GM12892 (cell line): ENCODE results near the gene PRAMEF5. TPM values are rescaled to one million over a fixed set of nuclear protein-coding genes. Genes with fewer than 3 reads are reported as not detected.
"Not testable (repeated sequence)": the region's sequence is repeated elsewhere in the genome, so short reads cannot be mapped to it uniquely, and the experiment has no call there.

Source experiments
- DNase-seq: peaks from one replicate; pipeline ENCODE4 v3.0.0; 2011; ENCODE audit not compliant: insufficient read length
- FAIRE-seq: peaks from 2 replicates; lab custom pipeline; 2011; peaks lifted over from hg19 to GRCh38; lab: Jason Lieb, UNC
- POLR2A ChIP-seq: IDR thresholded peaks from 2 replicates; pipeline ENCODE4 v1.6.1; 2011; ENCODE audit warnings: low read depth, low read length, control low read depth
- POLR2AphosphoS5 ChIP-seq: IDR thresholded peaks from 2 replicates; pipeline ENCODE4 v1.6.1; 2011; ENCODE audit warnings: low read depth, low read length, control low read depth
- TAF1 ChIP-seq: IDR thresholded peaks from 2 replicates; pipeline ENCODE4 v1.6.1; 2011; ENCODE audit warnings: low read depth, mild to moderate bottlenecking, control low read depth, low read length, borderline replicate concordance
- polyA plus RNA-seq: library from polyadenylated mRNA; unstranded; fragments of >200 nt; gene quantifications from one replicate; pipeline ENCODE4 v1.2.1, GENCODE V29; 2012; ENCODE audit warnings: missing spikeins, inconsistent platforms; ENCODE audit not compliant: missing spikeins

PRAMEF5 gene
- polyA plus RNA-seq, result not detected

DNA sequence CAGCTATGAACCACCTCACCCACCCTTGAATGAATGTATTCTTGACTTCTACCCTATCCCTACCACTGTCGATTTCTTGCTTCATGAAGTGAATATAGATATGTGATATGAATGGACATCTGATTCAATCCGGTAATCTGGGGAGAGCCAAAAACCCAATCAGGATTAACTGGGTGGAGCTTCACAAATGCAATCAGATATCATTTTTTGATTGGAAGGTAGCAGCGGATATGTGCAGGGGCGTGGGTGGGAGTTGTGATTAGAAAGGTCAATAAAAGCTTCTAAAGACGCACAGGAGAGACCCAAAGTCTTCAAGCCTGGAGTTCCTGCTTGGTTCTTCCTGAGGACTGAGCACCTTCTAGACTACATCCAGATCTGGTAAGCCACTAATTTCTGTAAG is at the start of gene PRAMEF5:
Gene PRAMEF5, plus strand, starts transcription at position 301 of the 400 bp plus-strand sequence. CDS start 5,071 bp downstream, outside the sequence.
- not testable (repeated sequence) for DNase-seq, FAIRE-seq

GRCh38 chr1:13208712-13209111 is 45.3 kb upstream of the PRAMEF5 start:
- not testable (repeated sequence) for FAIRE-seq, DNase-seq

DNA sequence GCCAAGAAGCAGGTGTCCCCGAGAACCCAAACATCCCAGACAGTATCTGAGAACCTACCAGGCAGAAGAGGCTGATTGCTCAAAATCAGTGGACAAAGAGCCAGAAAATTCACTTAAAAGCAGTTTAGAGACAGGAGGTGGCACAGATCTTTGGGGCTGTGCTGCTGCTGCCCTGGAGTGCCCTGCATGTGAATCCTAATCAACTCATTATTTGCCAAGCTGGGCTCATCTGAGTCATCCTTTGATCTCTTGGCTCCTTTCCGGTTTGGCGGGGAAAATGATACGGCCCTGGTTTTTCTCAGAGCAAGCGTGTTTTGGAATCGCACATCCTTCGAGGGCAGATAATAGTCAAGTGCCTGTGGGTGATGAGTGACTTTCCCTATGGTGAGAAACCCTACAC is 37.4 kb upstream of the PRAMEF5 start:
- not testable (repeated sequence) for DNase-seq, FAIRE-seq

DNA sequence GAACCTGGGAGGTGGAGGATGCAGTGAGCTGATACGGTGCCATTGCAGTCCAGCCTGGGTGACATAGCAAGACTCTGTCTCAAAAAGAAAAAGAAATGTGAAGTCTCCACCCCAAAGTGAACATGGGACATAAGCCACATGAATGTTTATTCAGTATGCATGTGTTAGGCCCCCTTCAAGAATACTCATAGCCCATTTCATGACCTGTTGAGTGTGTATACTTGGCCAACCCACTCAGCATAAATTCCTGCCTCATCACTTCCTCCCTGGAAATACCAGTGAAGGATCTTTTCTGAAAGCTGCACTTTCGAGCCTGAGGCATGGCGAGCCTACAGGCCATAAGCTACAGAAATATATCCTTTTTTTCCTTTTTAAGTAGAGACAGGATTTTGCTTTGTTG is 34.8 kb upstream of the PRAMEF5 start:
- not testable (repeated sequence) for FAIRE-seq, DNase-seq

DNA sequence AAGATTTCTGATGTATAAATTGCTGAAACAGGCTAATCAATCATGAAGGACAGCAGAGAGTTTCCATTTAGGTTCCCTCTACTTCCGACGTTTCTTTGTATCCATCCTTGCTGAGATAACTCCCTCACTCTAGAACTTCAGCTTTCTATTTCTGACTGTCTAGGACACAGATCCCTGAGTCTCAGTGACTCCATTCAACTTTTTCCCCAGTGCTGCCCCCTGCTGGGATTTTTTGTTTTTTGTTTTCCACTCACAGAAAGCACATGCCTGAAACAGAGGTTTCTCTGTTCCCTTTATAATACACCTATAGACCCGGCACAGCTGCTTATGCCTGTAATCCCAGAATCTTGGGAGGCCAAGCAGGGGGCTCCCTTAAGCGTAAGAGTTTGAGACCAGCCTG is 31.2 kb upstream of the PRAMEF5 start:
- not testable (repeated sequence) for FAIRE-seq, DNase-seq

- TF ChIP-seq TAF1, result no peak
- TF ChIP-seq POLR2A, result no peak
- TF ChIP-seq POLR2AphosphoS5, result no peak
These were observed 29.4 kb upstream of the PRAMEF5 start for GRCh38 chr1:13224480-13225060.

DNA sequence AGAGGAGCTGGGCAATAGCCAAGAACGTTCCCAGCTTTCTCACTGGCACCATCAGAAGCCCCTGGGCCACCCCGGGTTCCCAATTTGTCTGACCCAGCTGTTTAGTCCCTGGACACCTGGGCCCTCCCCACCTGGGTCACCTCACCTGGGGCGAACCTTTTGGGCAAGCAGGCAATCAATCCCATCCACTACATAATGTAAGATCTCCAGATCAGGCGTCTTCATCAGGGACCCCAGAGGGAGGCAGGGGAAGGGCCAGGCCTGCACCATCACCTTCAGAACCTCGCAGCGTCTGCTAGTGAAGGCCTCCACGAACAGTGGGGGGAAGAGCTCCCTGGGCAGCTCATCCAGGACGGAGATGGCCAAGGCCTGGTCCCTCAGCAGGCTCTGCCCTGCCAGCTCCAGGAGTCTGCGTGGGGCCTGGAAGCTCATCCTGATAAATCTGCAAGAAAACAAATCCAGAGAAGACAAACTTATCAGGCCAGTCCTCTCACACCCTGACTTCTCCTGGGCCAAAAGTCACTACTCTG is 28.3 kb upstream of the PRAMEF5 start, which contains the start of gene PRAMEF18:
Gene PRAMEF18, minus strand, starts transcription at position 480 of the 530 bp plus-strand sequence. Its CDS starts 48 bp downstream, at position 432.
- DNase-seq, FAIRE-seq: not testable (repeated sequence)

More at GRCh38 chr1:13224480-13225060, 29.4 kb upstream of the PRAMEF5 start:
- DNase-seq (no peak), FAIRE-seq (no peak)

- DNase-seq, FAIRE-seq: not testable (repeated sequence)
These were observed 26.5 kb upstream of the PRAMEF5 start for GRCh38 chr1:13227271-13228055.

- no peak for TF ChIP-seq POLR2A
- no peak for TF ChIP-seq TAF1
- TF ChIP-seq POLR2AphosphoS5, result no peak
- no peak for DNase-seq
- FAIRE-seq, result no peak
These were observed 25.6 kb upstream of the PRAMEF5 start for GRCh38 chr1:13228343-13228781.

DNA sequence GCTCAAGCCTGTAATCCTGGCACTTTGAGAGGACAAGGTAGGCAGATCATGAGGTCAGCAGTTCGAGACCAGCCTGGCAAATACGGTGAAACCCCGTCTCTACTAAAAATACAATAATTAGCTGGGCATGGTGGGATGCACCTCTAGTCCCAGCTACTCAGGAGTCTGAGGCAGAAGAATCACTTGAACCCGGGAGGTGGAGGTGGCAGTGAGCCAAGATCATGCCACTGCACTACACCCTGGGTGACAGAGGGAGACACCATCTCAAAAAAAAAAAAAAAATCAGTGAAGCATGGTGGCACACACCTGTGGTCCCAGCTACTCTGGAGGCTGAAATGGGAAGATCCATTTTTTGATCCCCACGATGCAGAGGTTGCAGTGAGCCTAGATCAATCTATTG is 23.9 kb upstream of the PRAMEF5 start:
- not testable (repeated sequence) for FAIRE-seq, DNase-seq

DNA sequence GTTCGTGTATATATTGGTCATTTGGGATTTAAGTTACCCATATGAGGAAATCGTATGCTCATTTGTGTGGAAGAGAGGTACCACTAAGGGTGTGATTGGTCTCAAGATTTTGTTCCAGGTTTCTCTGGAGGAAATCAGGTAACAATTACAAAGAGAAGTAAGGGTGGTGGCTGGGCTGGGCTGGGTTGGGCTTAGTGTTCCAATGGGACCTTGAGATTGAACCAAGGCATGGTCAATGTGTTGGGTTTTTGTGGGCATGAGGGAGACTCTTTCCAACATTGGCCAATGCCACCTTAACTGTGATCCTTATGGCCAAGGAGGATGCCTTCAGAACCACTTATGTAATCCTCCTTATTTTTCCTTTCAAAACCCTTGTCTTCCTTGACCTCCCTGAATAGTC is 23.4 kb upstream of the PRAMEF5 start:
- not testable (repeated sequence) for DNase-seq, FAIRE-seq

GRCh38 chr1:13231061-13231750 is 22.8 kb upstream of the PRAMEF5 start:
- not testable (repeated sequence) for FAIRE-seq, DNase-seq

DNA sequence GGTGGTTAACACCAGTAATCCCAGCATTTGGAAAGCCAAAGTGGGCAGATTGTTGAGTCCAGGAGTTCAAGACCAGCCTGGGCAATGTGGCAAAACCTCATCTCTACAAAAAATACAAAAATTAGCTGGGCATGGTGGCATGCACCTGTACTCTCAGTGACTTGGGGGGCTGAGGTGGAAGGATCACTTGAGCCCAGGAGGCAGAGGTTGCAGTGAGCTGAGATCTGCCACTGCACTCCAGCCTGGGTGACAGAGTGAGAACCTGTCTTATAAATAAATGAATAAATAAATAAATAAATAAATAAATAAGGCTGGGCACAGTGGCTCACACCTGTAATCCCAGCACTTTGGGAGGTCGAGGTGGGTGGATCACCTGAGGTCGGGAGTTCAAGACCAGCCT is 21.9 kb upstream of the PRAMEF5 start:
- not testable (repeated sequence) for FAIRE-seq, DNase-seq

DNA sequence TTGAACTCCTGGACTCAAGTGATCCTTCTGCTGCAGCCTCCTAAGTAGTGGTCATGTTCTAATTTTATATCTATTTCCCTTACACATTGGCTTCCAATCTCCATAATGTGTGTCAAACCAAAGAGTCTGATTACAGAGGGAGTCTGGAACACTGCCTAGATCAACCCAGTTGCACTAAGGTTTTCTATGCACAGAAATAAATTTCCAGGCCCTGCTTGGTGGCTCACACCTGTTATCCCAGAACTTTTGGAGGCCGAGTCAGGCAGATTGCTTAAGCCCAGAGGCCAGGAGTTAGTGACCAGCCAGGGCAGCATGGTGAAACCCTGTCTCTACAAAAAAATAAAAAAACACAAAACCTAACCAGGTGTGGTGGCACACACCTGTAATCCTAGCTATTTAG is 19.9 kb upstream of the PRAMEF5 start:
- not testable (repeated sequence) for DNase-seq, FAIRE-seq

DNA sequence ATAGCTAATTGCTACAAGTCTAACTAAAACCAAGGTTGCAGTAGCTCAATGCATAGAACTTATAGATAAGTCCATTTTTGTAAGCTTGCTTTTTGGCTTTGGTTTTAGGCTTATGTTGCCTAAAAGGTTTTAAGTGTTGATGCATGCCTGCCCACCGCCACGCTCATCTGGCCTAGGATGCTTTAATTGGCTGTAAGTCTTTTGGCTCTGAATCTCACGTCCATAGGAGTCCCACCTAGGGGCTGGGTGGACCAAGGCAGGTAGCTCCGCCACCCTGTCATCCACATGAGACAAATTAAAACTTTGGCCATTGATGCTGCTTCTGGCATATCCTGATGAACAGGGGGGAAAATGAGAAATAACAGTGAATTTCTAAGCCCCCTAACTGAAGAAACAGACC is 16.4 kb upstream of the PRAMEF5 start:
- not testable (repeated sequence) for FAIRE-seq

GRCh38 chr1:13239633-13240032 is 14.4 kb upstream of the PRAMEF5 start:
- not testable (repeated sequence) for DNase-seq, FAIRE-seq

More for the DNA sequence above, 16.4 kb upstream of the PRAMEF5 start:
- not testable (repeated sequence) for DNase-seq

DNA sequence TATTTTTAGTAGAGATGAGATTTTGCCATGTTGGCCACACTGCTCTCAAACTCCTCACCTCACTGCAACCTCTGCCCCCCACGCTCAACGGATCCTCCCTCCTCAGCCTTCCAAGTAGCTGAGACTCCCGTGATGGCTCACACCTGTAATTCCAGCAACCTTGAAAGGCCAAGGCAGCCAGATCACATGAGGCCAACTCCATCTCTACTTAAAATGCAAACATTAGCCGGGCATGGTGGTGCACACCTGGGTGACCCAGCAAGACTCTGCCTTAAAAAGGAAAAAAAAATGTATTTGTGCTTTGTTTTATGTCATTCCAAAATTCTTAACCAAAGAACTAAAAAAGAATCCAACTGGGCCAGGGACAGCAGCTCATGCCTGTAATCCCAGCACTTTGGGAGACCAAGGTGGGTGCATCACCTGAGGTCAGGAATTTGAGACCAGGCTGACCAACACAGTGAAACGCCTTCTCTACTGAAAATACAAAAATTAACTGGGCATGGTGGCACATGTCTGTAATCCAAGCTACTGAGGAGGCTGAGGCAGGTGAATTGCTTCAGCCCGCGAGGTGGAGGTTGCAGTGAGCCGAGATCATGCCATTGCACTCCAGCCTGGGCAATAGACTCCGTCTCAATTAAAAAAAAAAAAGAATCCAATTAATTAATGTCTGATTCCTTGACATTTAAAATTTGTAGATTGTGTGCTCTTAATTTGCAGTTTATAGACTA is 10.3 kb upstream of the PRAMEF5 start:
- FAIRE-seq, result not testable (repeated sequence)

More for the DNA sequence above, 10.3 kb upstream of the PRAMEF5 start:
- not testable (repeated sequence) for DNase-seq
